SIG-M5 (cell line): ENCODE results near the gene C17orf58.
"Not testable (repeated sequence)": the region's sequence is repeated elsewhere in the genome, so short reads cannot be mapped to it uniquely, and the experiment has no call there.

Source experiments
- DNase-seq: peaks from one replicate; lab custom pipeline; 2025; lab: John Stamatoyannopoulos, UW

C17orf58 gene

DNA sequence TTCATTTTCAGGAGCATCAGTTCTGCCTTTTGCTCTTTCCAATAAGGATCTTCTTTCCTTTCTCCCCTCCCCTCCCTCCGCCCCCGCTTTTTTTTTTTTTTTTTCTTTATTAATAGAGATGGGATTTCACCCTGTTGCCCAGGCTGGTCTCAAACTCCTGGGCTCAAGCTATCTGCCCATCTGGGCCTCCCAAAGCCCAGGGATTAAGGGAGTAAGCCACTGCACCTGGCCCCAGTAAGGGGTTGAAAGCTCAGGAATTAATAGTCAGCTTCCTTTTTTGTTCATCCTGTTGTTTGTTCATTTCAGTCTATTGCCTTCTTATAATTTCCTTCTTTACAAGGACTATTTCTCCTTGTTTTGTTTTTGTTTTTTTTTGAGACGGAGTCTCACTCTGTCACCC is 7.9 kb upstream of the C17orf58 start:
- no peak for DNase-seq

DNA sequence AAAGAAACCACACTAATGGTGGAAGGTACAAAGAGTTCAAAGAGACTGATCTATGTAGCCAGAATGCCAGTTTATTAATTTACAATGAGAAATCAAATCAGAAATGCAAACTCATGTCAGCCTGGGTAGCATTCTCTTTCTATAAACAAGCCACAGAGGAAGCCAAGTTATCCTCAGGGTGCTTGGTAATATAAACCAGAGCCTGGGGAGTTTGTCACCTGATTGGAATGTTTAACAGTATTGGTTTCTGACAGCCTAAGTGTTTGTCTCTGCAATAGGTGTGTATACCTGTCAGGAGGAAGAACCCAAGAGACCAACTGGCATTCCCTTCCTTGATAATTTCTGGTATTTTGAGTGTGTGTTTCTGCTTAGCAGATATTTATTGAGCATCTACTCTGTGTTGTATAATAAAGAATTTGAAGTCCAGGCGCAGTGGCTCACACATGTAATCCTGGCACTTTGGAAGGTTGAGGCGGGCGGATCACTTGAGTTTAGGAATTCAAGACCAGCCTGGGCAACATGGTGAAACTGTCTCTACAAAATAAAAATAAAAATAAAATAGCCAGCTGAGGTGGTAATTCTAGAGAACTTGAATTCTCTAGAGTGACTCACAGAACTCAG is 3.1 kb upstream of the C17orf58 start:
- DNase-seq = no peak

GRCh38 chr17:67998466-67998865 is 2.2 kb upstream of the C17orf58 start:
- DNase-seq = no peak

DNA sequence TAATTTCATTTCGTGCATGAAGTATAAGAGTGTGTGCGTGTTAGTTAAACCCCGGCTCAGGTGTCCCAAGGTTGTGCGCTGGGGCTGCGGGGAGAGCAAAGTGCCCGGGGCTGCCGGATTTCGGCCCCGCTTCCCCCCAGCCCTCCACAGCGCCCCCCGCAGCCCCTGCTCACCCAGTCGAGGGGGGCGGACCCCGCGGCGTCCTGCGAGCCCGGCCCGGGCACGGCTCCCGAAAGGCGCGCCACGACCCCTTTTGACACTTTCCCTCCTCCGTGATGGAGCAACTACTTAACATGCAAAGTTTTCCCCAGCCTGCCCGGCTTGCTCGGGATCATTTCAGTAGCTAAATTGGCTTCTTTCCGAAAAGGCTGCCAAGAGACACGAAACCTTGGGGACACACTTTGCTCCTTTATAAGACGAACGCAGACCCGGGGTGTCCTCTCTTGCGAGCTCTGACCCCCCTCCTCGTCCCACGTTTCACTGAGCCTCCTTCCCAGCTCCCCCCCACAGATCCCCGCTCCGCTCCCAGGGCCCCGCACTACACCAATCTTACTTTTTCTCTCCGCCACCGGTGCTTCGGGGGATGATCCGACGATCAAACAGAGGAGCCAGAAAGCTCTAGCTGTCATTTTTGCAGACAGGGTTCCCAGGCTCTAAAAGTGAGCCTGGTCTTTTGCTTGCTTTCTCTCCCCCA is 552 bp downstream of the C17orf58 start:
- DNase-seq = no peak

DNA sequence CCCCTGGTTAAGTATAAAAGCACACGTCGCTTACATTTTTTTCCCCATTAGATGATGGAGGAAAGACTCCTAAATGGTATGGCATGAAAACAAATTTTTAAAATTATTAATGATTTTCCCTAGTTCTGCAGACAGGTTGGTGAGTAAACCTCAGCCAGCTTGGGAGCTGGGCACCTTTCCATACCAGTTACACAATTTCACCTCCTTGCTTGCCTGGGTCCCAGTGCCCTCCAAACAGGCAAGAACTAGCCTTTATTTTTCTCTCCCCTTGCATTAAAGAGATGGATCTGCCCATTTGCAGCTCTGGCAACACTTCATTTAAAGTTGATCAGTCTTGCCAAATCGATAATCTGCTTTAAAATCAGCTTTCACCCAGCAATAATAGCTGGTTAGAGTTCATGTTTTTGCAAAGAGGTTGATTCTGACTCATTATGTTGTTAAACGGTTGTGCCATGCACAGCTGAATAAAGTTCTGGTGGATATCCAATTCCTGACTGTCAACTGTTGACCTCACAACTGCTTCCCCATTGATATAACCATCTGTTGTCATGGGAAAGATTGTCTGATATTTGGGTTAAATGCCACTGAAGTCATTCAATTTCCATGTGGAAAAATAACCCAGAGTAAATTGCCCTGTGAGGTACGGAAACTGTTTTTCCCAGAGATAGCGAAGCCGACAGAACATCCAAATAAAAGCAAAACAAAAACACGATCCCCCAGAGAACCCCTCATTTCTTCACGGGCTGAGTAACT is 1.3 kb downstream of the C17orf58 start:
- no peak for DNase-seq

DNA sequence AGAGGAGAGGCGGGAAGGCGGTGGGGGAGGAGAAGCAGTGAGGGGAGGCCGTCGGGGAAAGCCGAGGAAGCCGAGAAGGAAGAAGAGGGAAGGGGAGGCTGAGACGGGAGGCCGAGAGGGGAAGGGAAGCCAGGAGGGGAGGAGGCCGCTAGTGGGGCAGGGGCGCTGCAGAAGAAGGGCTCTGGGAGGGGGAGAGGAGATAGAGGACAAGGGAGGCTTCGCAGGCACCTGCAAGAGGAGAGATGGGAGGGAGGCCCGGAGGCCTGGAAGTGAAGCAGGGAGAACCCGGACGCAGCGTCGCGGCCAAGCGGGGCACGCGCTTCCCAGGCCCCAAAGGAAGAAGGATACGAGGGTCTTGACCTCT is 2.3 kb downstream of the C17orf58 start:
- no peak for DNase-seq

GRCh38 chr17:67993153-67993997 is 2.9 kb downstream of the C17orf58 start:
- no peak for DNase-seq

GRCh38 chr17:67992548-67993152 is 3.6 kb downstream of the C17orf58 start:
- DNase-seq = no peak

DNA sequence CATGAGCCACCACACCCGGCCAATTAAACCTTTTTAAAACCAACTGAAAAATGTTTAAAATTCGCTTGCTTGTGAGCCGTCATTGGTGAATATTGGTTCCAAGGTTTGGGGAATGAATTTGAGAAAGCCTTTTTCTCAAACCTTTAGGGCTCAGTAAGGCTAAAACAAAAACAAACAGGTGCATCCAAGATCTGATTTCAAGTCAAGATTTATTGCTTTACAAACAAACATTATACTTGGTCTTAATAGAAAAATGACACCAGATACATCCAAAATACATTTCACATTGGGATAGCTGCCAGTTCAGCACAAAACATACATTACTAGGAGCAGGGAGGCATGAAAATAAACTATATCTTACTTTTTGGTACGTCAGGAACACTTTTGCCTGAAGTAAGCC is 5.4 kb downstream of the C17orf58 start:
- DNase-seq = no peak

DNA sequence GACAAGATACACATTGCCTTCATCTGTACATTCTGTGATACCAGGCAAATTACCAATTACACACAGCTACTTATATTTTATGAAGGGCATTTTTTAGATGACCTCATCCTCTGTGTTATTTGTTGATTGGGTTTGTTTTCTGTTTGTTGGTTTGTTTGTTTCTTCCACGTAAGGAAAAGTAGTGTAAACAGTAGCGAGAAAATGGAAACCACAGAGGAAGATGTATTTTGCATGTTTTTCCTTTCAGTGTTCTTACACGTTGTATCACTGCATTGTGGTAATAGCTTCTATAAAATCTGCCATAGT is 12.9 kb downstream of the C17orf58 start:
- no peak for DNase-seq

DNA sequence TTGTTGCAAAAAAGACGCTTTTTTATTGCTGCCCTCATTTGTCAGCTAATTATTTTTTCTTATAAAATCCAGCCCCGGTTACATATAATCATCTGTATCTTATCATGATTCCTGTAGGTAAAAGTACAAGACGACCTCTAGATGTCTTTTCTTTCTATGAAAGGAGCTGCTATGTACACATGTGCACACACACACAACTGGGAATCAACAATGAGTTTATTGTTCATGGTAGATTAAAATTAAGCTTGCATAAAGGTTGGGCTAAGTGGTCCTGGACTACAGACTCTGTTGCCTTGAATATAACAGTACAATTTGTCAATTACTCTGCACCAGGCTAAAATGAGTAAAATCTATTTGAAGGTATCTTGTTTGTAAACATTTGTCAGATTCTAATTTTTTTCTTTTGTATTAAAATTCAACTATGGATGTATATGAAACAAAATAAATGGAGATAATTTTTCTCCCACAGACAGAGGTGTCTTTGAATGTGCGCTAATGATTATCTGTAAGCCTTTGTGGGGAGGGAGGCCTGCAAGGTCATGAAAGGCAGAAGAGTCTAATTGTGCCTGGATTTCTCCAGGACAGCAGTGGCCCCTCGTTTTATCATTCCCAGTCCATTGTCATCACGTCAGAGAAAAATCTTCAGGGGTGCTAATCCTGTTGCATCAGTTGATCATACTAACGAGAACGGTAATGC is 13.4 kb downstream of the C17orf58 start:
- DNase-seq = no peak

GRCh38 chr17:67982034-67982640 is 14.1 kb downstream of the C17orf58 start:
- no peak for DNase-seq

GRCh38 chr17:67980883-67981282 is 15.4 kb downstream of the C17orf58 start:
- not testable (repeated sequence) for DNase-seq

DNA sequence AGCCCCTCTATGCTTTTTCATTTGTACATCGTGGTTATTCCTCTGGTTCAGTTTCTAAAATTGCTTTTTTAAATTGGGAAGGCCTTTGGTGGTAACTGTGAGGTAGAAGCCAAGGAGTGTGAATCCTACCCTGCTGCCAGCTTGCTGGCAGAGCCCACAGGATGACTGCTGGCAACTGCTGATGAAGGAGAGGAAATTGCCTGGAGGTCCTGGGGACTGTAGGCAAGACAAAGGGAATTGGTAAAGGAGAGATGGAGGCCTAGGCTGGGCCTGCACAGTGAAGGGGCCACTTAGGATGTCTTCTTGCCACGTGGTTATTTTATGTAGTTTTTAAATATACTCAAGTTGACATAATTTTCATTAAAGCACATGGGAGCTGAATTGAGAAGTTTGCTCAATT is 15.8 kb downstream of the C17orf58 start:
- no peak for DNase-seq

DNA sequence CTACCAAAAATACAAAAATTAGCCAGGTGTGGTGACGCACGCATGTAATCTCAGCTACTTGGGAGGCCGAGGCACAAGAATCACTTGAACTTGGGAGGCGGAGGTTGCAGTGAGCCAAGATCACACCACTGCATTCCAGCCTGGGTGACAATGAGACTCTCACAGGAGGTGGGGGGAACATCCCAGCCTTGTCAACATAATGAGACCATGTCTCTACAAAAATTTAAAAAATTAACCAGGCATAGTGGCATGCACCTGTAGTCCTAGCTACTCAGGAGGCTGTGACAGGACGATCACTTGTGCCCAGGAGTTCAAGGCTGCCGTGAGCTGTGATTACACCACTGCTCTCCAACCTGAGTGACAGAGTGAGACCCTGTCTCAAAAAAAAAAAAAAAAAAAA is 20.0 kb downstream of the C17orf58 start:
- not testable (repeated sequence) for DNase-seq

DNA sequence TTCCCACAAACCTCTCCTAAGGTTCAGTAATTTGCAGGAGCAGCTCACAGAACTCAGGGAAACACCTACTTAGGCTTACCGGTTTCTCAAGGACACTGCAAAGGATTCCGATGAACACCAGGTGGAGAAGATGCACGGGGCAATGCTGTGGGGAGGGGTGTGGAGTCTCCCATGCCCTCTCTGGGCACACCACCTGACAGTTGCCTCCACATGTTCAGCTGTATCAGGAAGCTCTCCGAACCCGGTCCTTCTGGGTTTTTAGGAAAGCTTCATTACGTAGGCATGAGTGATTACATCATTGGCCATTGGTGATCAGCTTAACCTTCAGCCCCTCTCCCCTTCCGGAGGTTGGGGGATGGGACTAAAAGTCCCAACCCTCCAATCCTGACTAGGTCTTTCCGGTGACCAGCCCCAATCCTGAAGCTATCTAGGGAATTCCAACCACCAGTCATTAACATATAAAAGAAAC is 21.6 kb downstream of the C17orf58 start:
- no peak for DNase-seq

DNA sequence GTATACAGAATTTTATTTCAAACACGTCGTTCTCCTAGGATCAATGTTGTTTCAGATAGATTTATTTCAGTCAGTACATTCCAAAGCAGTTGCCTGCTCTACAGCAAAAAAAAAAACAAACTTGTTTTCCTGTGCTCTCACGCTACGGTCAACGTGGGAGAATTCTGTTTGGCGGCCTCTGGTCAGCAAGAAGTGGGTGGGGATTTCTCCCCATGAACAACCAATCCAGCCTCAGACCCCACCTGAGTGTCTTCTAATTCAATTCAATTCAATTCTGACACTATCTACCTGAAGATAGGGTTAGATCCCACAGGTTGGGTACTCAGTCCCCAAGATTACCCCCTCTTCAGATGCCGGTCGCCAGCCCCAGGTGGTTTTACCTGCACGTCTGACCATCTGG is 22.1 kb downstream of the C17orf58 start:
- no peak for DNase-seq

GRCh38 chr17:67970783-67971182 is 25.5 kb downstream of the C17orf58 start:
- no peak for DNase-seq

GRCh38 chr17:67963145-67963572 is 33.1 kb downstream of the C17orf58 start:
- DNase-seq = peak; percentile 2

DNA sequence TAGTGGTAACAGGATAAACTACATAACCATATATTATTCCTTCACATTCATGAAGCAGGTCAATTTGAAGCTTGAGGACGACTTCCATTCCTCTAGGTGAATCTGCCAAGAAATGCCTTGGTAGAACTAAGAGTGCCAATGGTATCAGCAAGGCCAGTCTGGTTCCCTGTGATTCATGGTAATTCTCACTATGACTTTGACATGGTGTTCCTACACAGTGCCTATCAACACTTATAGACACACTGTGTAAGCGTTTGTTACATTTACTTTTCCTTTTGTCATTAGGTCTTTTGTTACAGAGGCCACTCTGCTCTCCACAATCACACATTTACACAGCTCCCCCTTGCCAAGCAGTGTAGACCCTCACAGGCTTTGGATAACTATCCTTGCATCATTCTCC is 34.1 kb downstream of the C17orf58 start:
- not testable (repeated sequence) for DNase-seq

- DNase-seq = not testable (repeated sequence)
Observed at GRCh38 chr17:67960276-67960675, 36.0 kb downstream of the C17orf58 start.
